ENCODE results near the gene CTIF. TPM values are rescaled to one million over a fixed set of nuclear protein-coding genes. Genes with fewer than 3 reads are reported as not detected.

The CTIF gene
- polyA plus RNA-seq, 1 donor from 2014 or later: 50.2 TPM

- no peaks in the 10 kb centered on the region for H3F3A ChIP-seq (ENCODE audit: insufficient read depth, low read length, poor library complexity, severe bottlenecking)
- H3K27me3 ChIP-seq (ENCODE audit: insufficient read depth, low read depth, low read length): no peaks in the 10 kb centered on the region
- no peak overlapping the region for H3K9ac ChIP-seq (ENCODE audit: low read length)
- H3K9me2 ChIP-seq (ENCODE audit: insufficient read depth, low read length): no peaks in the 10 kb centered on the region
- H4K20me1 ChIP-seq (ENCODE audit: insufficient read depth): no peaks in the 10 kb centered on the region
- H3K27ac ChIP-seq (ENCODE audit: low read length): no peak overlapping the region
- no peak overlapping the region for H3K4me2 ChIP-seq (ENCODE audit: low read length)
- TF ChIP-seq REST (IDR thresholded peaks at IDR 0.05; ENCODE audit: borderline replicate concordance) (no peak), POLR2AphosphoS5 (IDR thresholded peaks at IDR 0.05) (no peak), EZH2 (IDR thresholded peaks at IDR 0.05; ENCODE audit: borderline replicate concordance, insufficient read depth, low read length, poor library complexity, severe bottlenecking) (no peak), EP300 (conservative IDR thresholded peaks at IDR 0.05; ENCODE audit: poor library complexity, severe bottlenecking) (no peak), CTCF (IDR thresholded peaks at IDR 0.05; ENCODE audit: poor library complexity, severe bottlenecking) (no peak), RAD21 (conservative IDR thresholded peaks at IDR 0.05) (no peak), TAF1 (IDR thresholded peaks at IDR 0.05; ENCODE audit: low read depth) (no peak), MXI1 (conservative IDR thresholded peaks at IDR 0.05; ENCODE audit: poor library complexity, severe bottlenecking) (no peak), SMC3 (conservative IDR thresholded peaks at IDR 0.05; ENCODE audit: poor library complexity) (no peak)
- no peaks in the 10 kb centered on the region for H3K9me3 ChIP-seq (ENCODE audit: low read length)
- H3K4me3 ChIP-seq (ENCODE audit: low read length): no peak overlapping the region
- H3K79me2 ChIP-seq (replicated peaks; ENCODE audit: insufficient read depth, low read length): no peaks in the 10 kb centered on the region
- no peaks in the 10 kb centered on the region for H3K36me3 ChIP-seq (ENCODE audit: insufficient read depth, low read length)
- no peak overlapping the region for H2AFZ ChIP-seq (ENCODE audit: low read depth, low read length)
These were observed 214.1 kb downstream of the CTIF start for GRCh38 chr18:48752928-48753327.

GRCh38 chr18:48753691-48754090, 214.9 kb downstream of the CTIF start:
- Histone ChIP-seq H3K79me2 (replicated peaks; ENCODE audit: insufficient read depth, low read length) (no peaks in the 10 kb centered on the region), H3K9me2 (ENCODE audit: insufficient read depth, low read length) (no peaks in the 10 kb centered on the region), H3K9ac (ENCODE audit: low read length) (no peak overlapping the region), H3F3A (ENCODE audit: insufficient read depth, low read length, poor library complexity, severe bottlenecking) (no peaks in the 10 kb centered on the region), H3K36me3 (ENCODE audit: insufficient read depth, low read length) (no peaks in the 10 kb centered on the region), H3K4me3 (ENCODE audit: low read length) (no peak overlapping the region), H4K20me1 (ENCODE audit: insufficient read depth) (no peaks in the 10 kb centered on the region), H3K4me2 (ENCODE audit: low read length) (no peak overlapping the region), H3K9me3 (ENCODE audit: low read length) (no peaks in the 10 kb centered on the region), H3K27me3 (ENCODE audit: insufficient read depth, low read depth, low read length) (no peaks in the 10 kb centered on the region), H2AFZ (ENCODE audit: low read depth, low read length) (no peak overlapping the region), H3K27ac (ENCODE audit: low read length) (no peak overlapping the region)
- TF ChIP-seq RAD21 (conservative IDR thresholded peaks at IDR 0.05): no peak
- TF ChIP-seq REST (IDR thresholded peaks at IDR 0.05; ENCODE audit: borderline replicate concordance): no peak
- no peak for TF ChIP-seq CTCF (IDR thresholded peaks at IDR 0.05; ENCODE audit: poor library complexity, severe bottlenecking)
- TF ChIP-seq SMC3 (conservative IDR thresholded peaks at IDR 0.05; ENCODE audit: poor library complexity): no peak
- no peak for TF ChIP-seq POLR2AphosphoS5 (IDR thresholded peaks at IDR 0.05)
- TF ChIP-seq EP300 (conservative IDR thresholded peaks at IDR 0.05; ENCODE audit: poor library complexity, severe bottlenecking): no peak
- TF ChIP-seq TAF1 (IDR thresholded peaks at IDR 0.05; ENCODE audit: low read depth): no peak

All from neural cell (in vitro differentiated cells).